ENCODE data around the gene ETV4. TPM values are rescaled to one million over a fixed set of nuclear protein-coding genes. Genes with fewer than 3 reads are reported as not detected.

The ETV4 gene
- total and polyA plus RNA-seq, 2 of the 13 experiments (the other 11 are each of a cell fraction or from before 2014, with no cell fraction given): 128 to 330 TPM

GRCh38 chr17:43543771-43544575 lies 2.2 kb downstream of the ETV4 start (continued):
- TF ChIP-seq PREB (CRISPR knock-in tag; IDR thresholded peaks at IDR 0.05) (no peak), ATF4 (CRISPR knock-in tag; IDR thresholded peaks at IDR 0.05) (peak in 1 of 2 experiments; percentile 1; a peak in 1 of 4 replicates), ARID4A (CRISPR knock-in tag; IDR thresholded peaks at IDR 0.05; ENCODE audit: borderline replicate concordance) (no peak), ZNF7 (CRISPR knock-in tag; IDR thresholded peaks at IDR 0.05) (no peak), JUN (CRISPR knock-in tag; IDR thresholded peaks at IDR 0.05) (0 out of 2 replicates have a peak, but pooled peaks have one; percentile 22), NFATC3 (CRISPR knock-in tag; IDR thresholded peaks at IDR 0.05) (no peak), ZNF660 (CRISPR knock-in tag; IDR thresholded peaks at IDR 0.05; ENCODE audit: borderline replicate concordance, low read depth) (no peak), ZNF101 (CRISPR knock-in tag; IDR thresholded peaks at IDR 0.05; ENCODE audit: borderline replicate concordance, low read depth) (0 out of 2 replicates have a peak, but pooled peaks have one; percentile 20), ASH2L (IDR thresholded peaks at IDR 0.05; ENCODE audit: insufficient read length, low read depth, low read length) (peak; percentile 74), EEA1 (CRISPR knock-in tag; IDR thresholded peaks at IDR 0.05; ENCODE audit: borderline replicate concordance) (no peak), ZNF333 (CRISPR knock-in tag; IDR thresholded peaks at IDR 0.05; ENCODE audit: borderline replicate concordance) (peak; percentile 64; the same call in 1 of the 2 replicates), ZNF121 (CRISPR knock-in tag; IDR thresholded peaks at IDR 0.05) (no peak)
- TF ChIP-seq, protein P1, sequence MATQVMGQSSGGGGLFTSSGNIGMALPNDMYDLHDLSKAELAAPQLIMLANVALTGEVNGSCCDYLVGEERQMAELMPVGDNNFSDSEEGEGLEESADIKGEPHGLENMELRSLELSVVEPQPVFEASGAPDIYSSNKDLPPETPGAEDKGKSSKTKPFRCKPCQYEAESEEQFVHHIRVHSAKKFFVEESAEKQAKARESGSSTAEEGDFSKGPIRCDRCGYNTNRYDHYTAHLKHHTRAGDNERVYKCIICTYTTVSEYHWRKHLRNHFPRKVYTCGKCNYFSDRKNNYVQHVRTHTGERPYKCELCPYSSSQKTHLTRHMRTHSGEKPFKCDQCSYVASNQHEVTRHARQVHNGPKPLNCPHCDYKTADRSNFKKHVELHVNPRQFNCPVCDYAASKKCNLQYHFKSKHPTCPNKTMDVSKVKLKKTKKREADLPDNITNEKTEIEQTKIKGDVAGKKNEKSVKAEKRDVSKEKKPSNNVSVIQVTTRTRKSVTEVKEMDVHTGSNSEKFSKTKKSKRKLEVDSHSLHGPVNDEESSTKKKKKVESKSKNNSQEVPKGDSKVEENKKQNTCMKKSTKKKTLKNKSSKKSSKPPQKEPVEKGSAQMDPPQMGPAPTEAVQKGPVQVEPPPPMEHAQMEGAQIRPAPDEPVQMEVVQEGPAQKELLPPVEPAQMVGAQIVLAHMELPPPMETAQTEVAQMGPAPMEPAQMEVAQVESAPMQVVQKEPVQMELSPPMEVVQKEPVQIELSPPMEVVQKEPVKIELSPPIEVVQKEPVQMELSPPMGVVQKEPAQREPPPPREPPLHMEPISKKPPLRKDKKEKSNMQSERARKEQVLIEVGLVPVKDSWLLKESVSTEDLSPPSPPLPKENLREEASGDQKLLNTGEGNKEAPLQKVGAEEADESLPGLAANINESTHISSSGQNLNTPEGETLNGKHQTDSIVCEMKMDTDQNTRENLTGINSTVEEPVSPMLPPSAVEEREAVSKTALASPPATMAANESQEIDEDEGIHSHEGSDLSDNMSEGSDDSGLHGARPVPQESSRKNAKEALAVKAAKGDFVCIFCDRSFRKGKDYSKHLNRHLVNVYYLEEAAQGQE (IDR thresholded peaks at IDR 0.05; ENCODE audit: borderline replicate concordance in 1 of 2, low read depth in 1 of 2, low read length in 2 of 2): no peak
- TF ChIP-seq, protein P2, sequence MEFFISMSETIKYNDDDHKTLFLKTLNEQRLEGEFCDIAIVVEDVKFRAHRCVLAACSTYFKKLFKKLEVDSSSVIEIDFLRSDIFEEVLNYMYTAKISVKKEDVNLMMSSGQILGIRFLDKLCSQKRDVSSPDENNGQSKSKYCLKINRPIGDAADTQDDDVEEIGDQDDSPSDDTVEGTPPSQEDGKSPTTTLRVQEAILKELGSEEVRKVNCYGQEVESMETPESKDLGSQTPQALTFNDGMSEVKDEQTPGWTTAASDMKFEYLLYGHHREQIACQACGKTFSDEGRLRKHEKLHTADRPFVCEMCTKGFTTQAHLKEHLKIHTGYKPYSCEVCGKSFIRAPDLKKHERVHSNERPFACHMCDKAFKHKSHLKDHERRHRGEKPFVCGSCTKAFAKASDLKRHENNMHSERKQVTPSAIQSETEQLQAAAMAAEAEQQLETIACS (CRISPR knock-in tag; IDR thresholded peaks at IDR 0.05): no peak
